ENCODE data around the gene TBC1D5. TPM values are rescaled to one million over a fixed set of nuclear protein-coding genes. Genes with fewer than 3 reads are reported as not detected.

Gene TBC1D5
- total RNA-seq, 3 donors from 2014 or later: 70.1 to 109 (median 90.1) TPM

DNA sequence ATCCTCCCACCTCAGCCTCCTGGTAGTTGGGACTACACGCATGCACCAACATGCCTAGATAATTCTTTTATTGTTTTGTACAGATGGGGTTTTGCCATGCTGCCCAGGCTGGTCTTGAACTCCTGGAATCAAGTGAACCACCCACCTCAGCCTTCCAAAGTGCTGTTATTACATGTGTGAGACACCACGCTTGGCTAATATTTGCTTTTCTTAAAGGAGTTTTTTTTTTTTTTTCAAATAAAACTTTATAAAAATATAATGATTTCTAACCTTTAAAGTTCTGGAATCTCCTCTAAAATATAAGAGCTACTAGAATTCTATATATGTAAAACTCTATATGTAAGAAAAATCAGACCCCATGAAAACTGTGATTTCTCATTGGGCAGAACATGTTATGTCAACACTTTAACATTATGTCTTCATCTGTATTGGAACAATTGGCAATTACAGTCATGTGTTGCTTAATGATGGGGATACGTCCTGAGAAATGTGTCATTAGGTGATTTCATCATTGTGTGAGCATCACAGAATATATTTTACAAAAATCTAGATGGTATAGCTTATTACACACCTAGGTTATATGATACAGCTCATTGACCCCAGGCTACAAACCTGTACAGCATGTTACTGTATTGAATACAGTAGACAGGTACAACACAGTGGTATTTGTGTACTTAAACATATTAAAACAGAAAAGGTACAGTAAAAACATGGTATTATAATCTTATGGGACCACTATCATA, 480.6 kb downstream of the TBC1D5 start:
- TF ChIP-seq POLR2A (IDR thresholded peaks at IDR 0.05) (no peak), POLR2AphosphoS5 (IDR thresholded peaks at IDR 0.05) (no peak)
- TF ChIP-seq, protein P1, sequence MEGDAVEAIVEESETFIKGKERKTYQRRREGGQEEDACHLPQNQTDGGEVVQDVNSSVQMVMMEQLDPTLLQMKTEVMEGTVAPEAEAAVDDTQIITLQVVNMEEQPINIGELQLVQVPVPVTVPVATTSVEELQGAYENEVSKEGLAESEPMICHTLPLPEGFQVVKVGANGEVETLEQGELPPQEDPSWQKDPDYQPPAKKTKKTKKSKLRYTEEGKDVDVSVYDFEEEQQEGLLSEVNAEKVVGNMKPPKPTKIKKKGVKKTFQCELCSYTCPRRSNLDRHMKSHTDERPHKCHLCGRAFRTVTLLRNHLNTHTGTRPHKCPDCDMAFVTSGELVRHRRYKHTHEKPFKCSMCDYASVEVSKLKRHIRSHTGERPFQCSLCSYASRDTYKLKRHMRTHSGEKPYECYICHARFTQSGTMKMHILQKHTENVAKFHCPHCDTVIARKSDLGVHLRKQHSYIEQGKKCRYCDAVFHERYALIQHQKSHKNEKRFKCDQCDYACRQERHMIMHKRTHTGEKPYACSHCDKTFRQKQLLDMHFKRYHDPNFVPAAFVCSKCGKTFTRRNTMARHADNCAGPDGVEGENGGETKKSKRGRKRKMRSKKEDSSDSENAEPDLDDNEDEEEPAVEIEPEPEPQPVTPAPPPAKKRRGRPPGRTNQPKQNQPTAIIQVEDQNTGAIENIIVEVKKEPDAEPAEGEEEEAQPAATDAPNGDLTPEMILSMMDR (IDR thresholded peaks at IDR 0.05): no peak
- no peak overlapping the region for H3K27ac ChIP-seq
- H3K36me3 ChIP-seq: no peaks in the 10 kb centered on the region
- no peaks in the 10 kb centered on the region for H3K27me3 ChIP-seq
- H3K9me3 ChIP-seq: no peaks in the 10 kb centered on the region
- H3K4me3 ChIP-seq: no peak overlapping the region
- DNase-seq (ENCODE audit: low spot score in 2 of 2): no peak
- no peaks in the 10 kb centered on the region for H3K4me1 ChIP-seq
- intact Hi-C loops (cut with DNase I; ENCODE audit: low total_unique reads): no loop called here

DNA sequence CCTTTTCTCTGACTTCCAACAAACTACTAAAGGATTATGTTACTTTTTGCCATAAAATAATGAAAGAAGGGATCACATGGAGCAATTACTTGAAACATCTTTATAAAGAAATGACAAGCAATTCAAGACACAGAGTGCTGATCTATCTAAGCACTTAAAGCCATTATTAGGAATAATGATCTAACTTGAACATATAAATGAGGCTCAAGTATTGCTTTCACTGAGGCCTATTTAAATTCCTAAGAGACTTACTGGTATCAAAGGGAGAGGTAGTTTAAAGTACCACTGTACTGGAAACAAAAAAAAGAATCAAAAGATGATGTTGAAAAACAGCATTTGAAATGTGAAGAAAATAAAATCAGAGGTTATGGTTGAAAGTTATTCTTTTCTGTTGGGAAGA, 482.2 kb downstream of the TBC1D5 start:
- Histone ChIP-seq H3K27me3 (no peaks in the 10 kb centered on the region), H3K27ac (no peak overlapping the region), H3K36me3 (no peaks in the 10 kb centered on the region), H3K4me1 (no peaks in the 10 kb centered on the region), H3K9me3 (no peaks in the 10 kb centered on the region), H3K4me3 (no peak overlapping the region)
- no peak for DNase-seq (ENCODE audit: low spot score in 2 of 2)
- TF ChIP-seq POLR2AphosphoS5 (IDR thresholded peaks at IDR 0.05) (no peak), POLR2A (IDR thresholded peaks at IDR 0.05) (no peak)
- TF ChIP-seq, protein P1 (IDR thresholded peaks at IDR 0.05): no peak
- intact Hi-C loops (cut with DNase I; ENCODE audit: low total_unique reads): no loop called here

DNA sequence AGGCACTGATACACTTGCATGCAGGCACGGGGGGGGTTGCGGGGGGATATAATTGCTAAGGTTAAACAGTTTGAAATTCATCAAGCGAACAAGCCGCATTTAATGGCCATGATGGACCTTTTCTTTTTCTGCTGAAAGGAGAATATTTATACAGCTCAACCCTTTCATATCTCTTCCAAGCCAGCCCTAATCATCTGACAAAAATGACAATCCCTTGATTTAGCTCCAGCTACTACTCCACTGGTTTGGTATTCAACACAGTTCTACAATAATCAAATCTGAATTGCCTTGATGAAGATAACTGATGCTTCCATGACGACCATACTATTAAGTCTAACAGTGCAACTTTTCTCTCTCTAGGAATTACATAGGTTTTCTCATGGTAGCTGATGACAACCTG, 482.7 kb downstream of the TBC1D5 start:
- no peak for DNase-seq (ENCODE audit: low spot score in 2 of 2)
- TF ChIP-seq POLR2AphosphoS5 (IDR thresholded peaks at IDR 0.05) (no peak), POLR2A (IDR thresholded peaks at IDR 0.05) (no peak)
- H3K4me3 ChIP-seq: no peak overlapping the region
- intact Hi-C loops (cut with DNase I; ENCODE audit: low total_unique reads): no loop called here
- no peaks in the 10 kb centered on the region for H3K36me3 ChIP-seq
- no peaks in the 10 kb centered on the region for H3K9me3 ChIP-seq
- H3K27me3 ChIP-seq: no peaks in the 10 kb centered on the region
- no peak overlapping the region for H3K27ac ChIP-seq
- no peaks in the 10 kb centered on the region for H3K4me1 ChIP-seq

DNA sequence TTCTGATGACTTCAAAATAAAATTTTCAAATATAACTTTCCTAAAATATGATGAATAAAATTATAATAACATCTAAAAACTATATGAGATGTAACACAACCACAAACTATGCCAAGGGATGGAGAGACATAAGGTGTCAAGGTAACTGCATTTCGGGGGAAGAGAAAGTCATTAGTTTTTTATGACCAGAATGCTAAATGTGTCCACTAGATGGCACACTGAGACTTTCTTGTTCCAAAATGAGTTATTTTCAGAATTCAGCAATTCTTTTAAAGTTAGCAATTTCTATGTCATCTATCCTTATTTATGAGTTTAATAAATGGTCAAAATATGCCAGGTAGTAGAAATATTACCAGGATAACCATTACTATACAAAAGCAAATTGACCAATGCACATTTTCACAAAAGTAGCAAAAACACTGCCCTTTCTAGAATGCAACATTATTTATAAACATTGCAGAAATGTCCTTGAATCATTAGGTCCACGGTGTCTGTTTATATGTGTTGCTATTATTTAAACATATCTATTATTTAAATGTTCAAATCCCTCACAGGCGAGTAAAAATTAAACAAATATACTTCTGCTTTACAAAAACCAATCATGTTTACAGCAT, 483.5 kb downstream of the TBC1D5 start:
- no peak for TF ChIP-seq POLR2AphosphoS5 (IDR thresholded peaks at IDR 0.05)
- TF ChIP-seq, protein P1 (IDR thresholded peaks at IDR 0.05): peak; percentile 55 to 71 (median 58)
- H3K9me3 ChIP-seq: no peaks in the 10 kb centered on the region
- no peaks in the 10 kb centered on the region for H3K4me1 ChIP-seq
- intact Hi-C loops (cut with DNase I; ENCODE audit: low total_unique reads): no loop called here
- no peaks in the 10 kb centered on the region for H3K36me3 ChIP-seq
- no peak for DNase-seq (ENCODE audit: low spot score in 2 of 2)
- H3K27ac ChIP-seq: no peak overlapping the region
- no peak overlapping the region for H3K4me3 ChIP-seq
- H3K27me3 ChIP-seq: no peaks in the 10 kb centered on the region

DNA sequence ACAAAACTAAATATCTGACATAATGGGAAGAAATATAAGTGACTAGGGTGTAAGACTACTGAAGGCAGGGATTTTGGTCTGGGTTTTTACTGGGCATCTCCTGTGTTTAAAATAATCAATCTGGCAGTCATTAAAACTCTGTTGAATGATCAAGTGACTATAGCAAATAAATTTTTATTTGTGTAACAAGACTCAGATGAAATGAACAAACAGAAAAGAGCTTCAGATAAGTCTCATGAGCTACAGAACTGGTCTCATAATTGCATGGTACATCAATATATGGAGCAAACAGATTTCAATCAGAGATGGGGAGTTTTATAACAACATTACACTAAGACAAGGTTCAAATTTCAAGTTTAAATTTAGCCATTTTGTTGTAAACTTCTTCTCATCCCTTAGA, 485.2 kb downstream of the TBC1D5 start:
- TF ChIP-seq POLR2AphosphoS5 (IDR thresholded peaks at IDR 0.05) (no peak), POLR2A (IDR thresholded peaks at IDR 0.05) (no peak)
- TF ChIP-seq, protein P1 (IDR thresholded peaks at IDR 0.05): no peak
- no peaks in the 10 kb centered on the region for H3K4me1 ChIP-seq
- DNase-seq (ENCODE audit: low spot score in 2 of 2): no peak
- H3K4me3 ChIP-seq: no peak overlapping the region
- H3K27ac ChIP-seq: no peak overlapping the region
- intact Hi-C loops (cut with DNase I; ENCODE audit: low total_unique reads): no loop called here
- H3K9me3 ChIP-seq: no peaks in the 10 kb centered on the region
- H3K36me3 ChIP-seq: no peaks in the 10 kb centered on the region
- no peaks in the 10 kb centered on the region for H3K27me3 ChIP-seq

All from breast epithelium (tissue), 4 donors.